Keratinocyte (primary cell): ENCODE results near the gene PHF5A.

Experiments used
- EZH2 ChIP-seq: IDR thresholded peaks from one replicate; pipeline ENCODE4 v1.6.1; 2012; ENCODE audit warnings: inconsistent platforms, mild to moderate bottlenecking, low read length, moderate library complexity
- TF ChIP-seq, protein P1 (sequence below), 3 experiments: IDR thresholded peaks in 1 of 3; conservative IDR thresholded peaks in 1 of 3; optimal IDR thresholded peaks in 1 of 3; 2 replicates in 2 of 3; 3 replicates in 1 of 3; pipeline versions ENCODE3 to v1.5.1; 2011; ENCODE audit warnings: low read length in 3 of 3, mild to moderate bottlenecking in 3 of 3, moderate library complexity in 2 of 3, control low read depth in 1 of 3, inconsistent platforms in 1 of 3; ENCODE audit not compliant: insufficient read depth in 2 of 3; ENCODE audit errors: extremely low read depth in 1 of 3

DNA sequence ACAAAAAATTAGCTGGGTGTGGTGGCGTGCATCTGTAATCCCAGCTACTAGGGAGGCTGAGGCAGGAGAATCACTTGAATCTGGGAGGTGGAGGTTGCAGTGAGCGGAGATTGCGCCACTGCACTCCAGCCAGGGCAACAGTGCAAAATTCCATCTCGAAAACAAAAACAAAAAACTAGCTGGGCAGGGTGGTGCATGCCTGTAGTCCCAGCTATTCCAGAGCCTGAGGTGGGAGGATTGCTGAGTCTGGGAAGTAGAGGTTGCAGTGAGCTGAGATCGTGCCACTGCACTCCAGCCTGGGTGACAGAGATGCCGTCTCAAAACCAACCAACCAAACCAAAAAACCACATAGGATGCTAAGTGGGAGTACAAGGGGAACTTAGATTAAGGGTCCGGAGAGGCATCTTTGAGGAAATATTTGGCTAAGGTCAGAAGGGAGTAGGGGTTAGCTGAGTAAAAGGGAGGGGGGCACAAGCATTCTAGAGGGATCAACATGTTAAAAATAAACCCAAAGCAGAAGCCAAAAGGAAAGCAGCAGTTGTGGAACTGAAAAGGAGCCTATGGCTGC is 10.2 kb downstream of the PHF5A start:
- TF ChIP-seq EZH2 = no peak
- TF ChIP-seq, protein P1, sequence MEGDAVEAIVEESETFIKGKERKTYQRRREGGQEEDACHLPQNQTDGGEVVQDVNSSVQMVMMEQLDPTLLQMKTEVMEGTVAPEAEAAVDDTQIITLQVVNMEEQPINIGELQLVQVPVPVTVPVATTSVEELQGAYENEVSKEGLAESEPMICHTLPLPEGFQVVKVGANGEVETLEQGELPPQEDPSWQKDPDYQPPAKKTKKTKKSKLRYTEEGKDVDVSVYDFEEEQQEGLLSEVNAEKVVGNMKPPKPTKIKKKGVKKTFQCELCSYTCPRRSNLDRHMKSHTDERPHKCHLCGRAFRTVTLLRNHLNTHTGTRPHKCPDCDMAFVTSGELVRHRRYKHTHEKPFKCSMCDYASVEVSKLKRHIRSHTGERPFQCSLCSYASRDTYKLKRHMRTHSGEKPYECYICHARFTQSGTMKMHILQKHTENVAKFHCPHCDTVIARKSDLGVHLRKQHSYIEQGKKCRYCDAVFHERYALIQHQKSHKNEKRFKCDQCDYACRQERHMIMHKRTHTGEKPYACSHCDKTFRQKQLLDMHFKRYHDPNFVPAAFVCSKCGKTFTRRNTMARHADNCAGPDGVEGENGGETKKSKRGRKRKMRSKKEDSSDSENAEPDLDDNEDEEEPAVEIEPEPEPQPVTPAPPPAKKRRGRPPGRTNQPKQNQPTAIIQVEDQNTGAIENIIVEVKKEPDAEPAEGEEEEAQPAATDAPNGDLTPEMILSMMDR (optimal IDR thresholded peaks at IDR 0.05 in 1 of 3, IDR thresholded peaks at IDR 0.05 in 1 of 3, conservative IDR thresholded peaks at IDR 0.05 in 1 of 3; ENCODE audit: extremely low read depth in 1 of 3, insufficient read depth in 2 of 3, low read length in 3 of 3) = no peak
